H1 (cell line): ENCODE measurements around the gene RPS6KA5. TPM values are rescaled to one million over a fixed set of nuclear protein-coding genes. Genes with fewer than 3 reads are reported as not detected.

Experiments used
- CTCF ChIA-PET: fragments of 300-600 bp; sonication (Branson Sonifier 250); formaldehyde crosslinking; loops from one replicate; lab custom pipeline; 2021; ENCODE audit not compliant: partially characterized antibody; lab: Charles Lee
- POLR2A ChIA-PET: fragments of 300-600 bp; sonication (Branson Sonifier 250); formaldehyde crosslinking; loops from one replicate; lab custom pipeline; 2021; ENCODE audit warnings: inconsistent platforms; ENCODE audit not compliant: partially characterized antibody; lab: Charles Lee
- DNase-seq, 2 experiments: peaks; one replicate each; pipeline versions ENCODE4 v3.0.0 to v3.0.0-alpha.2; 2010 to 2022; ENCODE audit warnings: low spot score in 2 of 2, low read depth in 1 of 2, mixed read lengths in 1 of 2
- FAIRE-seq: peaks from 2 replicates; lab custom pipeline; 2011; peaks lifted over from hg19 to GRCh38; lab: Jason Lieb, UNC
- H2AFZ ChIP-seq: 2 replicates; pipeline ENCODE4 v1.8.1; 2012; ENCODE audit warnings: low read length, inconsistent platforms
- H2AK5ac ChIP-seq: 2 replicates; pipeline ENCODE4 v1.6.1; 2013; ENCODE audit warnings: low read depth, low read length
- H2BK120ac ChIP-seq: replicated peaks from 2 replicates; pipeline ENCODE3; 2013; ENCODE audit warnings: low read depth, low read length, inconsistent platforms
- H2BK12ac ChIP-seq: 2 replicates; pipeline ENCODE4 v1.6.1; 2013; ENCODE audit warnings: low read depth, low read length
- H2BK15ac ChIP-seq: 2 replicates; pipeline ENCODE4 v1.6.1; 2013; ENCODE audit warnings: low read length
- H2BK20ac ChIP-seq: 2 replicates; pipeline ENCODE4 v1.6.1; 2013; ENCODE audit warnings: low read length
- H2BK5ac ChIP-seq: 2 replicates; pipeline ENCODE4 v1.6.1; 2013; ENCODE audit warnings: low read depth, low read length
- H3K14ac ChIP-seq: 2 replicates; pipeline ENCODE4 v1.6.1; 2013; ENCODE audit warnings: inconsistent platforms; ENCODE audit not compliant: insufficient read length
- H3K18ac ChIP-seq: 2 replicates; pipeline ENCODE4 v1.6.1; 2013; ENCODE audit warnings: low read length; ENCODE audit errors: extremely low read depth
- H3K23ac ChIP-seq: 2 replicates; pipeline ENCODE4 v1.6.1; 2013; ENCODE audit warnings: inconsistent platforms; ENCODE audit not compliant: insufficient read length
- H3K23me2 ChIP-seq: 2 replicates; pipeline ENCODE4 v1.6.1; 2013; ENCODE audit warnings: low read depth, low read length
- H3K27ac ChIP-seq: 2 replicates; pipeline ENCODE4 v1.6.1; 2011; ENCODE audit warnings: low read depth, low read length, inconsistent platforms
- H3K27me3 ChIP-seq, 4 experiments: replicated peaks in 1 of 4; 1 replicate in 1 of 4; 2 replicates in 3 of 4; pipeline versions ENCODE4 v1.6.1 to v1.8.1; 2011 to 2013; ENCODE audit warnings: low read length in 3 of 4, mild to moderate bottlenecking in 3 of 4, inconsistent platforms in 2 of 4, mixed read lengths in 2 of 4, moderate library complexity in 1 of 4; ENCODE audit not compliant: control insufficient read depth in 3 of 4, insufficient read depth in 3 of 4; ENCODE audit errors: extremely low read depth in 1 of 4
- H3K36me3 ChIP-seq, 4 experiments: 2 replicates each; pipeline versions ENCODE4 v1.6.1 to v1.8.1; 2011 to 2013; ENCODE audit warnings: mild to moderate bottlenecking in 4 of 4, low read length in 3 of 4, moderate library complexity in 2 of 4, control low read depth in 1 of 4, inconsistent platforms in 1 of 4; ENCODE audit not compliant: insufficient read depth in 4 of 4, control insufficient read depth in 2 of 4
- H3K4ac ChIP-seq: replicated peaks from 2 replicates; pipeline ENCODE3; 2013; ENCODE audit warnings: low read length, low read depth, mixed read lengths, inconsistent platforms; ENCODE audit not compliant: insufficient read length
- H3K4me1 ChIP-seq, 4 experiments: replicated peaks in 1 of 4; 1 replicate in 1 of 4; 2 replicates in 3 of 4; pipeline versions ENCODE4 v1.6.1 to v1.8.1; 2011 to 2013; ENCODE audit warnings: low read length in 3 of 4, inconsistent platforms in 2 of 4, mixed read lengths in 1 of 4; ENCODE audit not compliant: insufficient read depth in 4 of 4, control insufficient read depth in 3 of 4
- H3K4me2 ChIP-seq, 2 experiments: 2 replicates each; pipeline versions ENCODE4 v1.6.1 to v1.8.1; 2011 to 2013; ENCODE audit warnings: low read depth in 2 of 2, low read length in 2 of 2, control low read depth in 1 of 2, inconsistent platforms in 1 of 2, mild to moderate bottlenecking in 1 of 2; ENCODE audit not compliant: insufficient read depth in 1 of 2
- H3K4me3 ChIP-seq, 4 experiments: fragments of 200-600, 300-600 bp in 1 of 4; sonication (generic), shearing (Covaris generic), sonication (Bioruptor Twin) in 1 of 4; 2 replicates each; pipeline versions ENCODE4 v1.5.1 to v1.8.1; 2011 to 2016; ENCODE audit warnings: low read length in 4 of 4, low read depth in 3 of 4, control low read depth in 2 of 4, inconsistent platforms in 2 of 4, mild to moderate bottlenecking in 2 of 4, mixed read lengths in 1 of 4, moderate library complexity in 1 of 4; ENCODE audit not compliant: insufficient read depth in 2 of 4; ENCODE audit errors: extremely low read depth in 1 of 4
- H3K56ac ChIP-seq: replicated peaks from 2 replicates; pipeline ENCODE3; 2013; ENCODE audit warnings: low read depth, mild to moderate bottlenecking, mixed read lengths, low read length, inconsistent platforms; ENCODE audit not compliant: insufficient read length
- H3K79me1 ChIP-seq: 2 replicates; pipeline ENCODE4 v1.6.1; 2013; ENCODE audit warnings: low read depth, low read length, control low read depth
- H3K79me2 ChIP-seq, 2 experiments: 2 replicates each; pipeline versions ENCODE4 v1.6.1 to v1.8.1; 2012 to 2013; ENCODE audit warnings: low read length in 2 of 2, mild to moderate bottlenecking in 2 of 2, inconsistent platforms in 1 of 2; ENCODE audit not compliant: insufficient read depth in 2 of 2, control insufficient read depth in 1 of 2
- H3K9ac ChIP-seq, 4 experiments: replicated peaks in 1 of 4; 1 replicate in 1 of 4; 2 replicates in 3 of 4; pipeline versions ENCODE4 v1.6.1 to v1.8.1; 2011 to 2013; ENCODE audit warnings: low read depth in 3 of 4, low read length in 3 of 4, control low read depth in 2 of 4, mild to moderate bottlenecking in 2 of 4, moderate library complexity in 2 of 4, inconsistent platforms in 1 of 4; ENCODE audit errors: extremely low read depth in 1 of 4
- H3K9me3 ChIP-seq, 2 experiments: 2 replicates each; pipeline versions ENCODE4 v1.6.1 to v1.8.1; 2012 to 2013; ENCODE audit warnings: mild to moderate bottlenecking in 2 of 2, moderate library complexity in 2 of 2, control low read depth in 1 of 2, inconsistent platforms in 1 of 2, low read depth in 1 of 2, low read length in 1 of 2, mixed read lengths in 1 of 2; ENCODE audit not compliant: insufficient read depth in 2 of 2
- H4K20me1 ChIP-seq, 2 experiments: replicated peaks in 1 of 2; 2 replicates each; pipeline versions ENCODE3 to v1.8.1; 2011 to 2013; ENCODE audit warnings: inconsistent platforms in 2 of 2, low read length in 2 of 2, mild to moderate bottlenecking in 1 of 2; ENCODE audit not compliant: insufficient read depth in 2 of 2, control insufficient read depth in 1 of 2
- H4K5ac ChIP-seq: 2 replicates; pipeline ENCODE4 v1.6.1; 2013; ENCODE audit warnings: low read length, low read depth, mixed read lengths, inconsistent platforms; ENCODE audit not compliant: insufficient read length
- H4K8ac ChIP-seq: 2 replicates; pipeline ENCODE4 v1.8.0; 2013; ENCODE audit warnings: mild to moderate bottlenecking, moderate library complexity, low read length, inconsistent platforms; ENCODE audit not compliant: insufficient read depth; ENCODE audit errors: extremely low read depth
- H4K91ac ChIP-seq: replicated peaks from 2 replicates; pipeline ENCODE3; 2013; ENCODE audit warnings: low read length, mixed read lengths, inconsistent platforms; ENCODE audit not compliant: insufficient read length
- BRCA1 ChIP-seq: IDR thresholded peaks from 2 replicates; pipeline ENCODE4 v1.6.1; 2012; ENCODE audit warnings: low read depth, low read length, improper control_type of control experiment
- CHD1 ChIP-seq: IDR thresholded peaks from 2 replicates; pipeline ENCODE4 v1.6.1; 2012; ENCODE audit warnings: low read depth, low read length, improper control_type of control experiment
- CTBP2 ChIP-seq: IDR thresholded peaks from 2 replicates; pipeline ENCODE4 v1.7.0; 2011; ENCODE audit warnings: borderline replicate concordance, mild to moderate bottlenecking, moderate library complexity, mixed read lengths, low read length; ENCODE audit not compliant: insufficient read depth, insufficient read length
- EZH2 ChIP-seq: fragments of 200-600 bp; sonication (generic); IDR thresholded peaks from 2 replicates; pipeline ENCODE4 v1.7.1; 2012; ENCODE audit warnings: low read depth, mild to moderate bottlenecking, moderate library complexity, low read length, inconsistent platforms; ENCODE audit not compliant: severe bottlenecking
- JUN ChIP-seq: IDR thresholded peaks from 2 replicates; pipeline ENCODE4 v1.6.1; 2011; ENCODE audit warnings: low read depth, mild to moderate bottlenecking, improper control_type of control experiment, low read length
- MAFK ChIP-seq: IDR thresholded peaks from 2 replicates; pipeline ENCODE4 v1.6.1; 2012; ENCODE audit warnings: low read depth, mild to moderate bottlenecking, improper control_type of control experiment, low read length
- POU5F1 ChIP-seq: IDR thresholded peaks from 2 replicates; pipeline ENCODE4 v1.6.1; 2011; ENCODE audit warnings: low read depth, mild to moderate bottlenecking, low read length, moderate library complexity
- RFX5 ChIP-seq: IDR thresholded peaks from 2 replicates; pipeline ENCODE4 v1.6.1; 2011; ENCODE audit warnings: low read depth, low read length, improper control_type of control experiment, borderline replicate concordance
- SIN3A ChIP-seq, 2 experiments: IDR thresholded peaks in 1 of 2; conservative IDR thresholded peaks in 1 of 2; 2 replicates each; pipeline ENCODE4 v1.6.1; 2011 to 2012; ENCODE audit warnings: low read length in 2 of 2, improper control_type of control experiment in 1 of 2, low read depth in 1 of 2, mild to moderate bottlenecking in 1 of 2
- SRF ChIP-seq: IDR thresholded peaks from 2 replicates; pipeline ENCODE4 v1.6.1; 2011; ENCODE audit warnings: mild to moderate bottlenecking, low read depth, low read length, moderate library complexity
- TAF1 ChIP-seq: IDR thresholded peaks from 2 replicates; pipeline ENCODE4 v1.6.1; 2011; ENCODE audit warnings: mild to moderate bottlenecking, low read depth, low read length
- TCF12 ChIP-seq: IDR thresholded peaks from 2 replicates; pipeline ENCODE4 v1.6.1; 2011; ENCODE audit warnings: low read depth, mild to moderate bottlenecking, low read length
- WGBS, 2 experiments: shearing (Covaris generic) in 1 of 2; methylation state at CpG; one replicate each; pipeline versions ENCODE4 v1.1.6 to v1.1.7; 2013 to 2015; ENCODE audit warnings: low lambda C conversion rate in 2 of 2, mixed read lengths in 2 of 2, inconsistent platforms in 1 of 2, low coverage in 1 of 2, missing lambda C conversion rate in 1 of 2; ENCODE audit not compliant: insufficient replicate concordance in 2 of 2, insufficient coverage in 1 of 2, insufficient read length in 1 of 2; ENCODE audit errors: extremely low coverage in 1 of 2, missing lambda C conversion rate in 1 of 2; 5-methylcytosine and 5-hydroxymethylcytosine counted together
- polyA plus RNA-seq, 7 experiments: library from polyadenylated mRNA; depleted of rRNA in 3 of 7; stranded (reverse) in 5 of 7; unstranded in 2 of 7; fragments of >200 nt in 5 of 7; fragments of 200-250 nt in 2 of 7; gene quantifications; 1 replicate in 5 of 7; 2 replicates in 1 of 7; 4 replicates in 1 of 7; pipeline versions ENCODE4 v1.2.1 to v1.2.3, GENCODE V29; 2011 to 2013; ENCODE audit warnings: missing spikeins in 2 of 7, mixed read lengths in 2 of 7
- total RNA-seq: library from RNA; stranded (reverse); fragmentation: NEBNext Ultra II Directional; extraction: Animal tissue kit (Norgen Biotek cat#: 25700); gene quantifications from 2 replicates; pipeline ENCODE4 v1.2.1, GENCODE V29; 2021
- TF ChIP-seq, protein P1 (sequence below): IDR thresholded peaks from 2 replicates; pipeline ENCODE4 v1.6.1; 2011; ENCODE audit warnings: low read depth, mild to moderate bottlenecking, low read length; ENCODE audit not compliant: insufficient read depth

The RPS6KA5 gene
- total and polyA plus RNA-seq, 2 of the 8 experiments (the other 6 are each of a cell fraction or from before 2014, with no cell fraction given), result 0.85 to 3.1 TPM

DNA sequence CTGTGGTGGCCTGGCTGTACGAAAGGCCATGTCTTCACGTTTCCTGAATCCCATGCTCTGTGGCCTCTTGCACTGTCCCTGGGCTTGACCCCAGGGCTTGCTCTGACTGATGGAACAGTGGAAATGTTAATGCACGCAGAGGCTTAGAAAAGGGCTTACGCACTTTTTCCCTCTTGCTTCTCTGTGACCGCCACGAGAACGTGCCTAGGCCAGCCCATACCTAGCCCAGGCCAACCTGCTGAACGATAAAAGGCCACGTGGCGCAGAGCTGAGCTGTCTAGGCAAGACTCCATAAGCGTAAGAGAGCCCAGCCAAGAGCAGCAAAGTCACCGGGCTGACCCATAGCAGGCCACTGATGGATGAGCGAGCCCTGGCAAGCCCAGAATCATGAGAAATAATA, 262.5 kb downstream of the RPS6KA5 start:
- no peak overlapping the region for H2BK20ac ChIP-seq
- H3K27me3 ChIP-seq, result no peaks in the 10 kb centered on the region
- no peaks in the 10 kb centered on the region for H3K9me3 ChIP-seq
- no peak for DNase-seq
- no peaks in the 10 kb centered on the region for H3K79me2 ChIP-seq
- H3K4ac ChIP-seq, result no peak overlapping the region
- H4K20me1 ChIP-seq, result no peaks in the 10 kb centered on the region
- WGBS, 2 experiments, result 89% methylated on average over 13 of the region's 13 CpGs; no CpG with 5 or more reads in 1 of the 2 experiments
- H2BK5ac ChIP-seq, result 0 out of 2 replicates have a peak overlapping the region, but pooled peaks have one; percentile 19
- H3K27ac ChIP-seq, result no peak overlapping the region
- no peaks in the 10 kb centered on the region for H3K23me2 ChIP-seq
- H2BK12ac ChIP-seq, result peak overlapping the region; percentile 30; the same call in 1 of the 2 replicates
- ChIA-PET CTCF (interaction anchor here (1.0 to 2.0 kb wide), 3 partner anchors 9 to 23 kb away, joined by 3 to 5 read pairs (median 4); no protein-coding TSS in a partner anchor), POLR2A (no interaction called here)
- H2AK5ac ChIP-seq, result peak overlapping the region; percentile 65; the same call in 1 of the 2 replicates
- H3K14ac ChIP-seq, result no peak overlapping the region
- peak overlapping the region; percentile 52; the same call in 1 of the 2 replicates for H4K8ac ChIP-seq
- H3K4me1 ChIP-seq, result peaks cover 0 to 5% (median 0%) of the 10 kb centered on the region in 4 experiments; a peak in 2 of 7 replicates
- no peak overlapping the region for H3K9ac ChIP-seq
- no peak overlapping the region for H3K4me3 ChIP-seq
- no peak overlapping the region for H2BK120ac ChIP-seq
- H4K91ac ChIP-seq, result no peak overlapping the region
- no peak overlapping the region for H3K18ac ChIP-seq
- H3K79me1 ChIP-seq, result no peaks in the 10 kb centered on the region; the same call in 1 of the 2 replicates
- FAIRE-seq, result no peak
- H3K36me3 ChIP-seq, result no peaks in the 10 kb centered on the region
- no peak overlapping the region for H3K4me2 ChIP-seq
- no peak overlapping the region for H2AFZ ChIP-seq
- no peak overlapping the region for H3K23ac ChIP-seq
- H4K5ac ChIP-seq, result no peak overlapping the region
- H3K56ac ChIP-seq, result no peak overlapping the region
- 0 out of 2 replicates have a peak overlapping the region, but pooled peaks have one; percentile 20 for H2BK15ac ChIP-seq
- TF ChIP-seq SRF, result no peak
- TF ChIP-seq CHD1, result no peak
- TF ChIP-seq TAF1, result no peak
- no peak for TF ChIP-seq POU5F1
- TF ChIP-seq, protein P1, sequence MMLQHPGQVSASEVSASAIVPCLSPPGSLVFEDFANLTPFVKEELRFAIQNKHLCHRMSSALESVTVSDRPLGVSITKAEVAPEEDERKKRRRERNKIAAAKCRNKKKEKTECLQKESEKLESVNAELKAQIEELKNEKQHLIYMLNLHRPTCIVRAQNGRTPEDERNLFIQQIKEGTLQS, result no peak
- TF ChIP-seq EZH2, result no peak
- no peak for TF ChIP-seq CTBP2
- TF ChIP-seq BRCA1, result no peak
- TF ChIP-seq MAFK, result no peak
- no peak for TF ChIP-seq TCF12
- no peak for TF ChIP-seq RFX5
- TF ChIP-seq SIN3A (conservative IDR thresholded peaks at IDR 0.05 in 1 of 2, IDR thresholded peaks at IDR 0.05 in 1 of 2; ENCODE audit: low read depth in 1 of 2, low read length in 2 of 2), result no peak
- TF ChIP-seq JUN, result no peak
